CD4-positive, alpha-beta T cell treated with Interleukin-17A for 4 hours (primary cell): ENCODE measurements around the gene ZC3H18.

Experiments
- DNase-seq: peaks from one replicate; pipeline ENCODE4 v3.0.0-alpha.2; 2020; ENCODE audit warnings: mixed read lengths

ZC3H18 gene

GRCh38 chr16:88569985-88570690 lies at the start of gene ZC3H18:
Gene ZC3H18 (plus strand): TSS chr16:88570403. CDS start chr16:88577124, 6,721 bp downstream.
- DNase-seq = peak; percentile 98

DNA sequence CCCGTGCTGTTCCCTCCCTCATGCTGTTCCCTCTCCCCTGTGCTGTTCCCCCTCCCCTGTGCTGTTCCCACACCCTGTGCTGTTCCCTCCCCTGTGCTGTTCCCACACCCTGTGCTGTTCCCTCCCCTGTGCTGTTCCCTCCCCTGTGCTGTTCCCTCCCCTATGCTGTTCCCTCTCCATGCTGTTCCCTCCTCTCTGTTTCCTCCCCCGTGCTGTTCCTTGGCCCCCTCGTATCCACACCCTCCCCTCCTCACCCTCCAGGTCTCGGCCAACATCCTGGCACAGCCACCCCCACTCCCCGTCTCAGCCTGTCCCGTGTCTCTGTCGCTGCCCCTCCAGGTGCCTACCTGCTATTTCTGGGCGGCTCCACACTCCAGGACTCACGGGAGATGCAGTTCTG lies 48.5 kb upstream of the ZC3H18 start:
- DNase-seq = no peak

- no peak for DNase-seq
Observed at GRCh38 chr16:88522276-88522949, 47.8 kb upstream of the ZC3H18 start.

- no peak for DNase-seq
Observed at GRCh38 chr16:88523309-88524161, 46.7 kb upstream of the ZC3H18 start.

DNA sequence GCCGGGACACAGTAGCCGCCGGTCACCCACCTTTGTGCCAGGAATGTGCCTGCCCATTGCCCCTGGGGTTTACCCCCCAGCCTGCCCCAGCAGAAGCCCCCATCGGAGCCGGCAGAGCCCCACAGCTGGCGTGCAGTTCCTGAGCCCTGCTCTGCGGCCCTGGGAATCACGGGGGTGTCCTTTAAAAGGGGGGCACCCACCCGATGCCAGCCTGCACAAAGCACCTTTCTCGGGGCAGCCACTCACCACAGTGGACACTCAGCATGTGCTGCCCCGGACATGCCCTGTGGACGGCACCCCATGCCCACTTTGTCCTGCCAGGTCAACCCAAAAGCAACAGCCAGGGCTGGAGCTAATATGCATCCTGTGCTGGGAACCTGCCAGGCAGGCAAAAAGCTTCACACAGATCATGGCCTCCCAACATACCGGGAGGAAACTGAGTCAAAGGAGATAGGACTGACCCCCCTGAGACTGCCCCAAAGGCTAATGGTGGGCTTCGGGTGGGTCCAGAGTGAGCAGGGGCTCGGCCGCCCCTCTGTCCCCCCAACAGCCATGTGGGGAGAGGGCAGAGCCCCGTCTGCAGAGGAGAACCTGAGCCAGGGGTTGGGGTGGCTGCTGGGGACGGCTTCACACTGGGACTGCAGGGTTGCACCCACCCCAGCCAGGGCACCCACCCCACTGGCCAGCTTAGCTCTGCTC lies 45.8 kb upstream of the ZC3H18 start:
- no peak for DNase-seq

- no peak for DNase-seq
Observed at GRCh38 chr16:88524973-88525662, 45.1 kb upstream of the ZC3H18 start.

- no peak for DNase-seq
Observed at GRCh38 chr16:88525663-88525990, 44.6 kb upstream of the ZC3H18 start.

DNA sequence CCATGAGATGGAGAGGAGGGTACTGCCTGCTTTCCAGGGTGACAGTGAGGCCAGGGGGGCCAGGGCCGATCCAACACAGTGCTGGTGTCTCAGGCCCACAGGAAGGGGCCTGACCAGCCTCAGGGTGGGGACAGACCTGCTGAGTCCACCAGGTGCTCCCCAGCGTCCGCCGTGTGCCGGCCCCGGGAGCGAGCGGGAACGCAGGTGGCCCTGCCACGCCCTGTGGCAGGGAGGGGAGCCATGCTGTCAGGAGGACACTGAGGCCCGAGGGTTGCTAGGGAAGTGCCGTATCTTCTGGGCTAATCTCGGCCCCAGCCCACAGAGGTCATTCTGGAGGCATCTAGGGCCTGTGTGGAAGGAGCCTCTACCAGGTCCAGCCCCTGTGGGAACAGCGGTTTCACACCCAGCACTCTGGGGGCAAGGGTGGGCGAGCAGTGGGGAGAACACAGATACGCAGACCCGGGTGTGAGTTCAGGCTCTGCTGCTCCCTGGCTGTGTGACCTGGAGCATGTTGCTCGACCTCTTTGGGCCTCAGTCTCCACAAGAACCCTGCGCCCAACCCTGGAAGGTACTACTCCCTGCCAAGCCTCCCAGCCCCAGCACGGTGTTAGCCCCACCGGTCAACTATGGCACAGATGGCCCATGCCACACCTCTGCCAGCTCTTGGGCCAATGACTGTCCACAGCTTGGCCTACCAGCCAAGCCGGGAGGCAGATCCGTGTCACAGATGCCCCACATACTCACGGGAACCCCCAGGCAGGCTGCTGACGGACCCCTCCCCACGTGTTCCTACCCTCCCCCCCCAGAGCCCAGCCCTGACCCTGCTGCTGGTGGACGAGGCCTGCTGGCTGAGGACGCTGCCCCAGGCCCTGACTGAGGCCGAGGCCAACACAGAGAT lies 43.9 kb upstream of the ZC3H18 start:
- DNase-seq = no peak

GRCh38 chr16:88526906-88527185 lies 43.4 kb upstream of the ZC3H18 start:
- DNase-seq = no peak

DNA sequence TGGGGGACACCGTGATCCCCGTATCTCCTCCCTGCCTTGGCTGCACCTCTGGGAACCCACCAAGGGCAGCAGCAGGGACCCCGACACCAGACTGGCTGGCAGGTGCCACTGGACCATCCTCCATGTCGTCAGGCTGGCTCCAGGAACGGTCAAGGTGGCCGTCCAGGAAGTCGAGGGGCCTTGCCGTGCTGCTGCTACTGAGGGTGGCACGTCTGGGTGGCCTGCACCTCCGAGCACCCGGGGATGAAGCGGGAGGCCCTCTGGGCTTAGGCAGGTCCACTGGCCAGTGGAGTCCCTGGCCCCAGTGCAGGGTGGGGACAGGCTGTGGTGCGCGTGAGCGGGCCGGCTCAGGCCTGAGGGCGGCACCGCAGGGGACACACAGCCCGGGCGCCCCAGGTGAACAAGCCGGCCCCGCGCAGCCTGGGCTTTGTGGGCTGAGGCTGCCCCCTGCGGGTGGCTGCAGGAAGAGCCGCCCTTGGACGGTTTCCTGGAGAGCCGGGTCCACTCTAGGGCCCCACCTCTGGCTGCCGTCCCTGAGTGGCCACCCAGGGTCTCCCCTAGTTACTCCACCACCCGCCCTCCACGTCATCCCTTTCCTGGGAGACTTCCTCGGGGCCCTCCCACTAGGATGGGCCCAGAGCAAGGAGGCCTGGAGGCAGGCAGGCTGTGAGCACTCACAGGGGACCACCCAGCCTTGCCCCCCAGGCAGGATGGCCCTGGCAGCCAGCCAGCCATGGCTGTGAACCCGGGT lies 42.8 kb upstream of the ZC3H18 start:
- DNase-seq = peak; percentile 76

DNA sequence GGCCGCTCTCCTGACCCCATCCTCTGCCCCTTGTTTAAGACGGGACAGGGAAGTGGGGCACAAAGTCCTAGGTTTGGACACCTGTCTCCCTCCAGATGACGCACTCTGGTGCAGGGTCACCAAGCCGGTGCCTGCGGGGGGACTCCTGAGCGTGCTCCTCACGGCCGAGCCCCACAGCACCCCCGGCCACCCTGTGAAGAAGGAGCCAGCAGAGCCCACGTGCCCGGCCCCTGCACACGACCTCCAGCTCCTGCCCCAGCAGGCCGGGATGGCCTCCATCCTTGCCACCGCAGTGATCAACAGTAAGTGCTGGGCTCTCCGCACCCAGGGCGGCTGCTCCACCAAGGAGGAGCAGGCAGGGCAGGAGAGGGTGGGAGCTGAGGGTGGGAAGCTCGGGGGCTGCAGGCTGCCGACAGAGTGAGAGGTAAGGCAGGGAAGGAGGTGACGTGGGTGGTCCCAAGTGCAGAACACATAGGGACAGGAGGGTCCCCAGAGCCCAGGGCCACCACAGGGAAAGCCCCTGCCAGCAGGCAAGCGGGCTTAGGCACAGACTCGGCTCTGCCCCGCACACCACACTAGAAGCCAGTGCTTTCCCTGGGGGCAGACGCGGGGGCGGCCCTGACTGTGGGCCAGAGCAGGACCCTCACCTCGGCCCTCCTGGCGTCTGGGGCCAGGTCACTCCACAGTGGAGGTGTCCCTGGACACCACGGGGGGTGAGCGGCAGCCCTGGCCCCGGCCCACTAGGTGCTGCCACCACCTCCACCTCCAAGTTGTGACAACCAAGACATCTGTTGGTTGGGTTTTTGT lies 42.1 kb upstream of the ZC3H18 start:
- DNase-seq = no peak

GRCh38 chr16:88528902-88529318 lies 41.3 kb upstream of the ZC3H18 start:
- DNase-seq = no peak

GRCh38 chr16:88529596-88529995 lies 40.6 kb upstream of the ZC3H18 start:
- DNase-seq = no peak

- no peak for DNase-seq
Observed at GRCh38 chr16:88530051-88530857, 39.9 kb upstream of the ZC3H18 start.

DNA sequence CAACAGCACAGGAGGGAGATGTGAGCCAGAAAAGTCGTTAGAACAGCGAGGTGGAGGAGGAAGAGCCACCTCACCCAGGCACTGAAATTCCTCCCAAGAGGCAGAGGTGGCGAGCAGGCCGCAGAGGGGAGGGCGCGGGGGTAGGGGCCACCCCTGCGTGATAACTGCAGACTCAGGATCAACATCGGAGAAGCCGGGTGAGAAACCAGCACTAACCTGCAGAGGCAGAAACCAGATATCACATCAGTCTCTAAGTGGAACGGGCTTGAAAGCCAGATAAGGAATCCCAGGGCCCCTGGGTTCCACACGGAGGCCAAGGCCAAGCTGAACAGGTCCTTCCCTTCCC lies 39.4 kb upstream of the ZC3H18 start:
- DNase-seq = no peak

DNA sequence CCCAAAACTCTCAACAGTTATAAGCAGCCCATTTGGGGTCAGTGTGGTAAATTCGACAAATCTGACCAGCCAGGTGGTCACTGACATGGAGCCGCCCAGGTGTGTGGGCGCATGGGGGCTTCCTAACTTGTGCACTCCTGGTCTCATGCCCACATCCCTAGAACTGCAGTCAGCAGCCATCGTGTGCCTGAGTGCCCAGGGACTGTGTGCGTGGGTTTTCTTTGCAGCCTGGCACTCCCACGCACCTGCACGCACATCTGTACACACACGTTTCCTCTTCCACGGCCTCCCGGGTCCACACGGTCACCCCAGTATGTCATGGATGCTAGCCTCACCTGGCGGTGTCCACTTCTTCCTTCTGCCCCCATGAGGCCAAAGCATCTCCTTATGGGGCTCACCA lies 38.9 kb upstream of the ZC3H18 start:
- no peak for DNase-seq

DNA sequence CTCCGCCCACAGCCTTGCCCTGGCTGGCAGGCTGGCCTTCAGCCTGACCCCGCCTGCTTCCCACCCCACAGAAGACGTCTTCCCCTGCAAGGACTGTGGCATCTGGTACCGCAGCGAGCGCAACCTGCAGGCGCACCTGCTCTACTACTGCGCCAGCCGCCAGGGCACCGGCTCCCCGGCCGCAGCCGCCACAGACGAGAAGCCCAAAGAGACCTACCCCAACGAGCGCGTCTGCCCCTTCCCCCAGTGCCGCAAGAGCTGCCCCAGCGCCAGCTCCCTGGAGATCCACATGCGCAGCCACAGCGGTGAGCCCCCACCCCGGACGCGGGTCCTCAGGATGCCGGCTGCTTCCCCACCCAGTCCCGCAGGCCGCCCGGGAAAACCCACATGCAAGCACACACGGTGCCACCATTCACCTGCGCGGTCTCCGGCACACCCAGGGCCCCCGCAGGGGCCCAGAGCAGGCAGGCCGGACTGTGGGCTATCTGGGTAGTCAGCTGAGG lies 38.2 kb upstream of the ZC3H18 start:
- DNase-seq = no peak

GRCh38 chr16:88532434-88533241 lies 37.6 kb upstream of the ZC3H18 start:
- no peak for DNase-seq
